OCI-M2 (cell line): ENCODE results near the gene CNPPD1.
A peak's percentile ranks its signal among the peaks of the same experiment; 100 is the strongest.
"Not testable (repeated sequence)": the region's sequence is repeated elsewhere in the genome, so short reads cannot be mapped to it uniquely, and the experiment has no call there.

Source experiments
- DNase-seq: peaks from one replicate; lab custom pipeline; 2025; ENCODE audit not compliant: unreplicated experiment; lab: John Stamatoyannopoulos, UW

The CNPPD1 gene

GRCh38 chr2:219209236-219210195 is 32.8 kb upstream of the CNPPD1 start:
- no peak for DNase-seq

DNA sequence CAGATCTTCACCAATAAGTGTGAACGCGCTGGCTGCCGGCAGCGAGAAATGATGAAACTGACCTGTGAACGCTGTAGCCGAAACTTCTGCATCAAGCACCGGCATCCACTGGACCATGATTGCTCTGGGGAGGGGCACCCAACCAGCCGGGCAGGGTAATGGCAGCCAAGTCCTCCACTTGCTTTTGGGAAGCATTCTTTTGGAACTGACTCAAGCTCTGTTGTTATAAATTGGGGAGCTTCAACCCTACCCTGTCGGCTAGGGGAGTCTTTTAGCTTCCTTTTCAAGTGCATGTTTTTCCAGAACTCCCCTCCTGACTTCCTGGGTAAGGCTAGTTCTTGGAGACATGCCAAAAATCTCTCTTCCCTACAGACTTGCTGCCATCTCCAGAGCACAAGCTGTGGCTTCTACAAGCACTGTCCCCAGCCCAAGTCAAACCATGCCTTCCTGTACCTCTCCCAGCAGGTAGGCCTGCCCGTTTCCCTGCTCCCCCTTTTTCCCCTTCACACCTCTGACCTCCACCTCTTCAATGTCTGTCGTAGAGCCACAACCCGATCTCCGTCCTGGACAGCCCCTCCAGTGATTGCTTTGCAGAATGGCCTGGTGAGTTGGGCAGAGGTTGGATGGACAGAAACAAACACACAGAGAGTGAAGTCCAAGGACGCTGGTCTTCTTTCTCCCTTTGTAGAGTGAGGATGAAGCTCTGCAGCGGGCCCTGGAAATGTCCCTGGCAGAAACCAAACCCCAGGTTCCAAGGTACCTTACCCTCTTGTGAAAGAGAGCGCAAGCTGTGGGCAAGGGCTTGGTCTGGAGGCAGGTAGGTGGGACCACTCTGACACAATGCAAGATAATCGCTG is 31.4 kb upstream of the CNPPD1 start:
- DNase-seq, result no peak

DNA sequence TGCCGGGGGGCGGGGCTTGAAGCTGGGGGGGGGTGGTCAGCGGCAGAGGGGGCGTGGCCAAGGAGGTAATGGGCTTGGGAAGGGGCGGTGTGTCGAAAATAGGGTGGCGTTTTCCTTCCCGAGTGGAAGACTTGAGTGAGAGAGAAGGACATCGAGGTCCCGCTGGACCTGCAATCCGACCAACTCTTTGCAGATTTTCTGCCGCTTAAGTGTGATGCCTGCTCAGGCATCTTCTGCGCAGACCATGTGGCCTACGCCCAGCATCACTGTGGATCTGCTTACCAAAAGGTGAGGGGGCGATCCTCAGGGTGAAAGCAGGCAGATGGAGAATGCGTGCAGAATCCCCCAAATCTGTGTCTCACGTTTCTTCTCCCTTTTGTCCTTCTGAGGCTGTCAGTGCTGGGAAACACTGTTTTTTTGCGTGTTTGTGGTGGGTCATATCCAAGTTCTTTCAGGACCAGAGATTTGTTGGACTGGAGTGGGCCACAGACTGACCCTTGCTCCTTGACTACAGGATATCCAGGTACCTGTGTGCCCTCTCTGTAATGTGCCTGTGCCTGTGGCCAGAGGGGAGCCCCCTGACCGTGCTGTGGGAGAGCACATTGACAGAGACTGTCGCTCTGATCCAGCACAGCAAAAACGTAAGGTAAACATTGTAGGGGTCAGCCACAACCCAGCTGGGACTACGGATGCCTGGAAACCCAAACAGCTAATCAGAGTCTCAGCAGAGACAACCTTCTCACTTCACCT is 30.6 kb upstream of the CNPPD1 start:
- DNase-seq, result peak; percentile 57

DNA sequence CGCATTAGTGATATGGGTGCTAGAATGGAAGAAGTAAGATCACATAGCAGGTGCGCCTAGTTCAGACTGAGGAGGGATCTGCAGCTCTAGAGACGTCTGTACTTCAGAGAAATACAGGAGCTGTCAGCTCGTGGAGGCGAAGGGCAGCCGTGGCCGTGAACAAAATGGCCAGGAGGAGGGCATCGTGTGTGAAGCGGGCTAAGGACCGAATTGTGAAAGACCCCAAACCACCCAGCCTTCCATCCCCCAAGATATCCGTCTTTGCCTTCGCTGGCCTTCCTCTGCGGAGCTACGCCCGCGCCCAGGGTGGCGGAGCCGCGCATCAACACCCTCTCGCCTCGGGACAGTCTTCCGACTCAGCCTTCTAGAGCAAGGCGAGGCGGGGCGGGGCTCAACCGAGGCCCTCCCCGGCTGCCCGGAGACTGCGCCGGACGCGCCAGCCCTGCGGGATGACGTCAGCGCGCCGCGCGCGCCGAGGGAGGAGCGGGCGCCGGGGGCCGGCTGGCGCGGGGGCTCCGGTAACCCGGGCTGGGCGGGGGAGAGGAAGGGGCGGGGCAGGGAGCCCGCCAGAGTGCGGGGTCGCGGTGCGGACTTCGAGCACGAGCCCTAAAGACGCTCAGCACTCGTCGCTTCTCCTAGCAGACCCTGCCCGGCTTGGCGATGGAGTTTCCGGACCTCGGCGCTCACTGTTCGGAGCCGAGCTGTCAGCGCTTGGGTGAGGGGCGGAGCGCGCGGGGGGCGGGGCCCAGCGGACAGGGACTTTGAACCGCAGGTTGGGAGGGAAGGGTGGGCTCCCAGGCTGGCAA is 29.8 kb upstream of the CNPPD1 start, which contains the start of gene ZFAND2B:
Gene ZFAND2B, plus strand, starts transcription at position 455 of the 806 bp plus-strand sequence. Its CDS starts 206 bp downstream, at position 661.
- DNase-seq, result peak; percentile 62

- no peak for DNase-seq
These were observed 29.2 kb upstream of the CNPPD1 start for GRCh38 chr2:219205981-219206327.

- DNase-seq, result no peak
These were observed 28.4 kb upstream of the CNPPD1 start for GRCh38 chr2:219205165-219205538.

GRCh38 chr2:219204425-219205164 is 27.9 kb upstream of the CNPPD1 start:
- no peak for DNase-seq

GRCh38 chr2:219201331-219201730 is 24.6 kb upstream of the CNPPD1 start:
- DNase-seq, result not testable (repeated sequence)

GRCh38 chr2:219200502-219201326 is 24.0 kb upstream of the CNPPD1 start:
- not testable (repeated sequence) for DNase-seq

DNA sequence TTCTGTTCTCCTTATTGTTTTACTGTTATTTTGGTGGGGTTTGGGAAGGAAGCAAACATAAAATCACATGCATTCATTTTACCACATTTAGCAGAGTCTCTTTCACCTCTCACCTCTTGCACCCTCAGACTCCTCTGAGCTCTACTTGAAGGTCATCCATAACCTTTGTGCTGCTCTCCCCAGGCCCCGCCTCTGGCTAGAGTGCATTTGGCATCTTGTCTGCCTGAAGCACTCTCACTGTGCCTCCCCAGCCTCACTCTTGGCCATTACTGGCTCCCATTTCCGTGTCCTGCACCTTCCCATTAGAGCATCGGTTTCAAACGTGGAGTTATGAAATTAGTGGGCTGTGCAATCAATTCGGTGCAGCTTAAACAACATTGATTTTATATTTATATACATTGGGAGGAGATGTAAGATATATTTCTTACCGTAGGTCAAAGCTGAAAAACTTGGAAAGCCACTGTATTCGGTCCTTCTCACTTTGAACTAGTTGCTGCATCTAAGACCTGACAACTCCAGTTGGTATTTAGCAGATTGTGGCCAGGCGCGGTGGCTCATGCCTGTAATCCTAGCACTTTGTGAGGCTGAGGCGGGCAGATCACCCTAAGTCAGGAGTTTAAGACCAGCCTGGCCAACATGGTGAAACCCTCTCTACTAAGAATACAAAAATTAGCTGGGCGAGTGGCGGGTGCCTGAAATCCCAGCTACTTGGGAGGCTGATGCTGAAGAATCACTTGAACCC is 22.9 kb upstream of the CNPPD1 start:
- DNase-seq, result no peak

- DNase-seq, result no peak
These were observed 22.2 kb upstream of the CNPPD1 start for GRCh38 chr2:219198974-219199373.

- DNase-seq, result no peak
These were observed 20.7 kb upstream of the CNPPD1 start for GRCh38 chr2:219197388-219197787.

DNA sequence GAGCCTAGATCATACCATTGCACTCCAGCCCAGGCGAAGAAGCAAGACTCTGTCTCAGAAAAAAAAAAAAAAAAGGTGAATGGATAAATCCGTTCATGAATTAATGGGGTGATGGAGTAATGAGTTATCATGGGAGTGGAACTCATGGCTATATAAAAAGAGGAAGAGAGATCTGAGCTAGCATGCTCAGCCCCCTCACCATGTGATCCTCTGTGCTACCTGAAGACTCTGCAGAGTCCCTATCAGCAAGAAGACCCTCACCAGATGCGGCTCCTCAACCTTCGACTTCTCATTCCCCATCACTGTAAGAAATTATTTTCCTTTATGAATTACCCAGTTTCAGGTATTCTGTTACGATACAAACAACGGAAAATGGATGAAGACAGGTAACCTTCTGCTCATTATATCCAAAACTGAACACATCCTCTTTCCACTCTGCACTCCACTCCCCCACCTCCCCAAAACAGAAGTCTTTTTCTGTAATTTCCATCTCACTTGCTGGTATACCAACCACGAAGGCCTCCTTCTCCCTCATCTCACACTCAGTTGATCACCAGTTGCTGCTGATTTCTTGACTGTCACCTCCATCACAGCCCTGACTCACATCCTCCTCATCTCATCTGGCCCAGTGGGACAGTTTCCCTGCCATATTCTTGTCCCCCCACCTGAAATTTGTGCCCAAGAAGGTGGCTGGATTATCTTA is 10.2 kb upstream of the CNPPD1 start:
- DNase-seq, result no peak

DNA sequence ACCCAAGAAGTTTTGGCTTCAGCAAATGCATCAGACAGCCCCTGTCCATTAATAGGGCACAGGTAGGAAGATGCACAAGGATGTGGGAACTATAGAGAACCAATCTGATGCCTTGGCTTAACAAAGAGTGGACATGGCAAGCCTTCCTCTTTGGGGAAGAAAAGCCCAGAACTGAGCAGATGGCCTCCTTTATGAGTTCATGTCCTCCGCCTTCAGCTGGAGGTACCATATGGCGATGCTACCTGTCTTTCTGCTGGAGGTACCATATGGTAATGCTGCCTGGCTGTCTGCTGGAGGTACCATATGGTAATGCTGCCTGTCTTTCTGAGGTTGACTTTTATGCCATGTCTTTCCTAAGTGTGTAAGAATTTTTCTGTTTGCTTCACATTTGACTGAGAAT is 7.4 kb upstream of the CNPPD1 start:
- no peak for DNase-seq

- no peak for DNase-seq
These were observed 6.5 kb upstream of the CNPPD1 start for GRCh38 chr2:219183151-219183772.

DNA sequence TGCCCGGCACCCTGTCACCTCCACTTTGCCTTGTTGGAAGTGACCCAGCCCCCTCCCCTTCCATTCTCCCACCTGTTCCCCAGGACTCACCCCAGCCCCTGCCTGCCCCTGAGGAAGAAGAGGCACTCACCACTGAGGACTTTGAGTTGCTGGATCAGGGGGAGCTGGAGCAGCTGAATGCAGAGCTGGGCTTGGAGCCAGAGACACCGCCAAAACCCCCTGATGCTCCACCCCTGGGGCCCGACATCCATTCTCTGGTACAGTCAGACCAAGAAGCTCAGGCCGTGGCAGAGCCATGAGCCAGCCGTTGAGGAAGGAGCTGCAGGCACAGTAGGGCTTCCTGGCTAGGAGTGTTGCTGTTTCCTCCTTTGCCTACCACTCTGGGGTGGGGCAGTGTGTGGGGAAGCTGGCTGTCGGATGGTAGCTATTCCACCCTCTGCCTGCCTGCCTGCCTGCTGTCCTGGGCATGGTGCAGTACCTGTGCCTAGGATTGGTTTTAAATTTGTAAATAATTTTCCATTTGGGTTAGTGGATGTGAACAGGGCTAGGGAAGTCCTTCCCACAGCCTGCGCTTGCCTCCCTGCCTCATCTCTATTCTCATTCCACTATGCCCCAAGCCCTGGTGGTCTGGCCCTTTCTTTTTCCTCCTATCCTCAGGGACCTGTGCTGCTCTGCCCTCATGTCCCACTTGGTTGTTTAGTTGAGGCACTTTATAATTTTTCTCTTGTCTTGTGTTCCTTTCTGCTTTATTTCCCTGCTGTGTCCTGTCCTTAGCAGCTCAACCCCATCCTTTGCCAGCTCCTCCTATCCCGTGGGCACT is 5.8 kb upstream of the CNPPD1 start:
- no peak for DNase-seq
